Brain microvascular endothelial cell (primary cell): ENCODE measurements around the gene SAMD9L.

ENCODE experiments used
- DNase-seq: peaks from one replicate; pipeline ENCODE4 v3.0.0-alpha.2; 2020
- H3K27ac ChIP-seq: fragments of 250-450 bp; sonication (Bioruptor Pico); 2 replicates; pipeline ENCODE4 v1.5.1; 2020; ENCODE audit warnings: mild to moderate bottlenecking, moderate library complexity
- H3K27me3 ChIP-seq: fragments of 250-450 bp; sonication (Bioruptor Pico); replicated peaks from 2 replicates; pipeline ENCODE4 v1.5.1; 2020; ENCODE audit warnings: mild to moderate bottlenecking
- H3K36me3 ChIP-seq: fragments of 250-450 bp; sonication (Bioruptor Pico); replicated peaks from 2 replicates; pipeline ENCODE4 v1.5.1; 2020; ENCODE audit warnings: mild to moderate bottlenecking
- H3K4me3 ChIP-seq: 2 replicates; pipeline ENCODE4 v1.5.1; 2011; ENCODE audit warnings: low read depth, mild to moderate bottlenecking, control low read depth, low read length, moderate library complexity
- CTCF ChIP-seq: IDR thresholded peaks from 2 replicates; pipeline ENCODE4 v1.5.1; 2011; ENCODE audit warnings: low read depth, mild to moderate bottlenecking, moderate library complexity, low read length, control low read depth, inconsistent platforms; ENCODE audit errors: missing control alignments
- in situ Hi-C: cut with HindIII; loops from 2 replicates; pipeline ENCODE4 v1.10.0; 2017; ENCODE audit warnings: low sequenced_read_pairs, low pct_ligation_motif_present

The SAMD9L gene

GRCh38 chr7:93179173-93179572, 31.0 kb upstream of the SAMD9L start:
- H3K4me3 ChIP-seq: no peak overlapping the region
- H3K36me3 ChIP-seq: no peaks in the 10 kb centered on the region
- peaks cover 5% of the 10 kb centered on the region for H3K27me3 ChIP-seq
- H3K27ac ChIP-seq: no peak overlapping the region
- in situ Hi-C loops: no loop called here
- DNase-seq: no peak
- TF ChIP-seq CTCF: no peak

DNA sequence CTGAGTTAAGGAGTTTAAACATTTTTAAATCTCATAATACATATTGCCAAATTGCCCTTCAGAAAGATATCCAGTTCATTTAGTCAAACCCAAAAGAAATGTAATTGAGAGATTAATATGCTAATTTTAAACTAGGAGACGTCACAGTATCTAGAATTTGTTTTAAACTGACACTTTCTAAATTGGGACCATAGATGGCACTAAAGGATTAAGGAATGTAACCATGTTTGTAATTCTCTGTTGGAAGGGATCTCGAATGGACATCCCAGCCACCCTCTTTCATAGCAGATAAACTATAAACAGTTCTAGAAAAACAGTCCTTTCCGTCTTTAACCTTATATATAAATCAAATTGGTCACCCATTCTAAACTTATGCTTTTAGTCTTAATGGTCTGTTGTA, 30.0 kb upstream of the SAMD9L start:
- H3K27me3 ChIP-seq: peaks cover 5% of the 10 kb centered on the region
- no peak overlapping the region for H3K4me3 ChIP-seq
- H3K27ac ChIP-seq: no peak overlapping the region
- no peaks in the 10 kb centered on the region for H3K36me3 ChIP-seq
- TF ChIP-seq CTCF: no peak
- in situ Hi-C loops: no loop called here
- no peak for DNase-seq

DNA sequence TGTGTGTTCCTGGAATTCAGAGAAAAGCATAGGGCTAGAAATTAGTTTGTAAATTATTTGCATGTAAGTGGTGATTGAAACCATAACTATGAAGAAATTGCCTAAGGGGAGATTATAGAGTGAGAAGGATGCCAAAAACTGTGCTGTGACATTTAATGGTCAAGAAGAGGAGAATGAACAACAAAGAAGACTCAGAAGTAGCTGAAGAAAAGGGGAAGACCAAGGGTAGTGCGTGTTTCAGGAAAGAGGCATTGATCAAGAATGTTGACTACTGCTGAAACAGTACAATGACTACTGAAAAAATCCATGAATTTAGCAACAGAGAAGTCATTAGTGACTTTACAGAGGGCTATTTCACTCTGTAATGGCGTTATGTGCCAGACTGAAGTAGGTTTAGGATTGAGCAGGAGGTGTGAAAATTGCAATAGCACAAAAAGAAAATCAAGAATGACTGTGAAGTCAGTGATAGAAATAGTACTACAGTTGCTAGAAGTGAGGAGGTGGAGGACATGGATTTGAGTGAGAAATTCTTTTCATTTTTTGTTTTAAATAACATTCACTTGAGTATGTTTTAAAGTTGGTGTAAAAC, 28.9 kb upstream of the SAMD9L start:
- no peaks in the 10 kb centered on the region for H3K36me3 ChIP-seq
- no peak overlapping the region for H3K27ac ChIP-seq
- no peak overlapping the region for H3K4me3 ChIP-seq
- no peak for DNase-seq
- TF ChIP-seq CTCF: no peak
- in situ Hi-C loops: no loop called here
- peaks cover 5% of the 10 kb centered on the region for H3K27me3 ChIP-seq

GRCh38 chr7:93175219-93175618, 27.0 kb upstream of the SAMD9L start:
- Histone ChIP-seq H3K4me3 (no peak overlapping the region), H3K27me3 (peaks cover 2% of the 10 kb centered on the region), H3K36me3 (no peaks in the 10 kb centered on the region), H3K27ac (no peak overlapping the region)
- no peak for TF ChIP-seq CTCF
- no peak for DNase-seq
- in situ Hi-C loops: no loop called here

GRCh38 chr7:93172683-93173082, 24.5 kb upstream of the SAMD9L start:
- DNase-seq: no peak
- no peak for TF ChIP-seq CTCF
- H3K36me3 ChIP-seq: no peaks in the 10 kb centered on the region
- in situ Hi-C loops: no loop called here
- H3K4me3 ChIP-seq: no peak overlapping the region
- no peaks in the 10 kb centered on the region for H3K27me3 ChIP-seq
- no peak overlapping the region for H3K27ac ChIP-seq

DNA sequence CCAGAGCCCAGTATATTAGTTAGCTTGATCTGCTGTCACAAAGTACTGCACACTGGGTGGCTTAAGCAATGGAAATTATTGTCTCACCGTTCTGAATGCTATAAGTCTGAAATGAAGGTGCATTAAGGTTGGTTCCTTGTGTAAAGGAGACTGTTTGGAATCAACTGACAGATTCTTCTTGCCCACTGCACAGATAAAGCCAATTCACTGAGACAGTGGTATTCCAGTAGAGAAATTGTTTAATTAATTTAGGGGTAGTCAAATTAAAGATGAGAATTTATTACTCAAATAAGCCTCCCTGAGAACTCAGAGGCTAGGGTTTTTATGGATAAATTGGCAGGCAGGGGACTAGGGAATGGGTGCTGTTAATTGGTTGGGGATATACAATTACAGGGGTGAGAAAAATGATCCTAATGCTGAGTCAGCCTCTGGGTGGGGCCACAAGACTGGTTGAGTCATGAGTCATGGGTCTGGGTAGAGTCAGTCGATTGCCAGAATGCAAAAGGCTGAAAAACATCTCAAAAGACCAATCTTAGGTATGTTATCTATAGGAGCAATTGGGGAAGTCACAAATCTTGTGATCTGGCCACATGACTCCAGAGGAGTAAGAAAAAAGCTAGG, 23.5 kb upstream of the SAMD9L start:
- DNase-seq: no peak
- TF ChIP-seq CTCF: no peak
- in situ Hi-C loops: no loop called here
- Histone ChIP-seq H3K4me3 (no peak overlapping the region), H3K27me3 (no peaks in the 10 kb centered on the region), H3K27ac (no peak overlapping the region), H3K36me3 (no peaks in the 10 kb centered on the region)
